NCI-H1694 (cell line): ENCODE data around the gene MISFA.
"Not testable (repeated sequence)": the region's sequence is repeated elsewhere in the genome, so short reads cannot be mapped to it uniquely, and the experiment has no call there.

Experiments
- DNase-seq: peaks from one replicate; lab custom pipeline; 2025; lab: John Stamatoyannopoulos, UW

Gene MISFA

GRCh38 chr11:18599739-18600230, at the start of gene MISFA:
Gene MISFA, plus strand, starts transcription at chr11:18599789. Its CDS starts 140 bp downstream, at chr11:18599929.
- no peak for DNase-seq

GRCh38 chr11:18563090-18563730, 36.4 kb upstream of the MISFA start:
- no peak for DNase-seq

GRCh38 chr11:18564149-18564548, 35.4 kb upstream of the MISFA start:
- no peak for DNase-seq

- DNase-seq: no peak
Measured at GRCh38 chr11:18566406-18566805, 33.2 kb upstream of the MISFA start.

GRCh38 chr11:18567081-18567480, 32.5 kb upstream of the MISFA start:
- DNase-seq: no peak

DNA sequence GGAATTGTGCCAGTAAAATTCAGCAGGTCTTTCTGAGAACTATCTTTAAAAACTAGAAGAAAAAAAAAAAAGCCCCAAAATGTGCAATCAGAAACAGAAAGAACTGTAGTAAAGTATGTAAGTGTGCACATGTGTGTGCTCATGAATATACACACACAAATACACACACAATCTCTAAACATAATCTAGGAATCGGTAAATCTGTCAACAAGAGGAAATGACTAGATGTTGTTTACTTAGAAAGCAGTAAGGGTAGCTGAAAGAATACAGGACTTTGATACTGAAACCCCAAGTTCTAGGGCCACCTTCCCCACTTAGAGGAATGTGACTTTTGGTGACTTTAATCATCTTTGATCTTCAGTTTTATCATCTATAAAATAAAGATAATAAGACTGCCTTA, 24.2 kb upstream of the MISFA start:
- no peak for DNase-seq

DNA sequence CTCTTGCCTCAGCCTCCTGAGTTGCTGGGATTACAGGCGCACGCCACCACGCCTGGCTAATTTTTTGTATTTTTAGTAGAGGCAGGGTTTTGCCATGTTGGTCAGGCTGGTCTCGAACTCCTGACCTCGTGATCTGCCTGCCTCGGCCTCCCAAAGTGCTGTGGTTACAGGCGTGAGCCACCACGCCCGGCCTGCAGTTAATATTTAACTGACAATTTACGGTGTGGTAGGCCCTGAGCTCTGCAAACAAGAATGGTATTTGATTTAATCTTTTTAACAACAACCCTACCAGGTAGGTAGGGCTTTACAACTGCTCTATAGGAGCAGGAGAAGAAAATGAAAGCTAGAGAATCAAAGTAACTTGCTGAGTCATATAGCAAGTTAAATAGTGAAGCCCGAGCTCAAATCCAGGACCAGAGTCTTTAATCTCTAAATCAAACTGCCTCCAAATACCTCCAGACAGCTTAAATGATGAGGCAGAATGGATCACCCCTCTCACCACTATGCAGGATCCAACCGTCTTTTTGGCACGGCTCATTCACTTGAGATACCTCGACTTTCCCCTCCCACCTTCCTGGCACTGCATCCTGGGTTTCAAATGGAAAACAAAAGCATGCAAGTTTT, 20.5 kb upstream of the MISFA start:
- DNase-seq: no peak

- DNase-seq: no peak
Measured at GRCh38 chr11:18580113-18580766, 19.3 kb upstream of the MISFA start.

GRCh38 chr11:18581825-18582224, 17.8 kb upstream of the MISFA start:
- no peak for DNase-seq

GRCh38 chr11:18588297-18589252, 11.0 kb upstream of the MISFA start, which contains the start of gene UEVLD:
Gene UEVLD, minus strand, starts transcription at chr11:18588734. Its CDS starts 80 bp downstream, at chr11:18588654.
- DNase-seq: peak; percentile 18

DNA sequence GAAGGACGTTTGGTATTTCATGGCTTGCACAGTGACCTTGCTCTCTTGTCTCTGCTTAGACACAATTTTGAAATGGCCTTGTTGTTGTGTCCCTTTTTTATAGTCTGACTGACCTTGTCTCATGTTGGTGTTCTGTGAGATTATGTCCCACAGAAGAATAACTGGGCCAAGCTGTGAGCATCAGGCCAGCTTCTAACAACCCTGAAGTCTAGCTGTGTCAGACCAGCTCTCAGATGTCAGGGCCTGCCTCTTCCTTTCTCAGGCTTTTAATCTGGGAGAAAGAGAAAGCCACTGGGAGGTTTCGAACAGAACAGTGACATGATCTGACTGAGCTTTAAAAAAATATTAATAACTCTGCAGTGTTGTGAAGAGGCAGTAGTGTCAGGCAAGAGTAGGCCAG, 9.0 kb upstream of the MISFA start:
- no peak for DNase-seq

DNA sequence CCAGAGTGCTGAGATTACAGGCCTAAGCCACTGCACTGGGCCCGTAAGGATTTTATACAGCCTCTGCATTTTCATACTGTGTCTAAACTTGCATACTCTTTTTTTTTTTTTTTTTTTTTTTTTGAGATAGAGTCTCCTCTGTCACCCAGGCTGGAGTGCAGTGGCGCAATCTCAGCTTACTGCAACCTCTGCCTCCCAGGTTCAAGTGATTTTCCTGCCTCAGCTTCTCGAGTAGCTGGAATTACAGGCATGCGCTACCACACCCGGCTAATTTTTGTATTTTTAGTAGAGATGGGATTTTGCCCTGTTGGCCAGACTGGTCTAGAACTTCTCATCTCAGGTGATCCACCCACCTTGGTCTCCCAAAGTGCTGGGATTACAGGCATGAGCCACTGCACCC, 5.5 kb upstream of the MISFA start:
- not testable (repeated sequence) for DNase-seq

GRCh38 chr11:18594999-18595749, 4.4 kb upstream of the MISFA start:
- no peak for DNase-seq

DNA sequence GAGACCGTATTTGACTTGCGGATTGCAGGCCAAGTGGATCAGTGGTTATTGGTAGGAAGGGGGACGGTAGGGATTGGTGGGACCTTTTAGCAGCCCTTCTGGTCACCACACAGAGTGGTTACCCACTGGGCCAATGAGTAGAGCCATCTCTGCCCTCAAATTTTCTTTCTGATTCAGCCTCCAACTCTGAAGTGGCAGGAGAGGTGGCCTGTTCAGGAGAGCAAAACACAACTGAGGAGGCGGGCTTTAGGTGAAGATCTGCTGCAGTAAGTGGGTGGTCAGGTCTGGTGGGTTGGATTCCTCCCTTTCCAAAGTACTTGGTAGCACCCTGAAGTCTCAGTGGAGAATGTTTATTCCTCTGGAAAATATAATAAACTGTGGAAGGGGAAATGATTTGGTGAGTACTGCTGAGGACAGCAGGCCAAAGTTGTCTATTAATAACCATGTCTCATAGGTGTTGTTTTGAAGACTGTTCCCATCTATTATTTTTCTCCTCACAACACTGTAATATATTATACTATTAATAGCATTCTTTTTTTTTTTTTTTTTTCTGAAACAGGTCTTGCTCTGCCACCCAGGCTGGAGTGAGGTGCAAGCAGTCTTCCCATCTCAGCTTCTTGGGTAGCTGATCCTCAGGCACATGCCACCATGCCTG, 1.5 kb downstream of the MISFA start:
- DNase-seq: no peak

DNA sequence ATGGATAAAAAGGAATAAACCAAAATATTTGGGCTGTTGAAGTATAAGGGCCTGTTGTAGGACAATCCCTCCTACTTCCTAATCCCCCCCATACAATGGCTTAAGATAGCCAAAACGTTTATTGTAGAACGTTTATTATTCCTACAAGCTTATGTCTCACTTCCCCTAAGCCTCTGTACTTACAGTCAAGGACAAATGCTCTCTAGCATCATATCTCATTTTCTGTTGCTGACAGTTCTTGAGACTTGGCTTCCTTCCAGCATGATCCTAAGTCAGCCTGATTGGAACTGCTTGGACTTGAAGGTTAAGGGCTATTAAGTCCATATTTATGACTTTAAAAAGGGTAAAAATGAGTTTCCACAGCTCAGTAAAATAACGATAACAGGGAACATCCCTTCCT, 8.8 kb downstream of the MISFA start:
- DNase-seq: no peak

GRCh38 chr11:18611196-18611595, 11.6 kb downstream of the MISFA start:
- no peak for DNase-seq

DNA sequence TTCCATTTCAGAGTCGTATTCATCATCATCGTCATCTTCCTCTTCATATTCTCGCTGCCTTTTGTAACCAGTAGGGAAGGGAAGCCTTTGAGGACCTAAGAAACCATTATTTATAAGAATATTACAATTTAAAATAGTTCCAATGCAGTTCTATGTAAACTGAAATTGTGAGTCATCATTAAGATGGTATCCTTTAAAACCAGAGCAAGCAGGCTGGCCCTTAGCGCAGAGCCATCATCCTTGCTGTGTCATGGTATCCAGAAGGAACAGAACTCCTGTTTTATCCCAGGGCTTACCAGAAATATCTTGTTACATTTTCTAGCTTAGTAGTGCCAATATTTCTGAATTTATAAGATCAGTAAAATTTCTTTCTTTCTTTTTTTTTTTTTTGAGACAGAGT, 12.8 kb downstream of the MISFA start:
- no peak for DNase-seq

GRCh38 chr11:18614667-18615066, 15.1 kb downstream of the MISFA start:
- DNase-seq: no peak

GRCh38 chr11:18615628-18616392, 16.2 kb downstream of the MISFA start:
- no peak for DNase-seq
